HG03432 (cell line): ENCODE results near the gene TYK2.
"Not testable (repeated sequence)": the region's sequence is repeated elsewhere in the genome, so short reads cannot be mapped to it uniquely, and the experiment has no call there.

Source experiments
- ATAC-seq: cut with Tn5 transposase; IDR thresholded peaks from one replicate; pipeline ENCODE4 v1.9.1; 2021; ENCODE audit warnings: mild to moderate bottlenecking, moderate library complexity; ENCODE audit not compliant: unreplicated experiment

Gene TYK2

GRCh38 chr19:10378124-10378523 lies 2.2 kb downstream of the TYK2 start:
- ATAC-seq = no peak

GRCh38 chr19:10377140-10377640 lies 3.2 kb downstream of the TYK2 start:
- not testable (repeated sequence) for ATAC-seq

- no peak for ATAC-seq
Observed at GRCh38 chr19:10374931-10375330, 5.4 kb downstream of the TYK2 start.

GRCh38 chr19:10372690-10373089 lies 7.7 kb downstream of the TYK2 start:
- ATAC-seq = no peak

GRCh38 chr19:10368101-10368803 lies 12.1 kb downstream of the TYK2 start:
- no peak for ATAC-seq

GRCh38 chr19:10366950-10367512 lies 13.3 kb downstream of the TYK2 start:
- not testable (repeated sequence) for ATAC-seq

- ATAC-seq = no peak
Observed at GRCh38 chr19:10365518-10365917, 14.9 kb downstream of the TYK2 start.

GRCh38 chr19:10364644-10365043 lies 15.7 kb downstream of the TYK2 start:
- no peak for ATAC-seq

- ATAC-seq = no peak
Observed at GRCh38 chr19:10363789-10364281, 16.5 kb downstream of the TYK2 start.

GRCh38 chr19:10362259-10362658 lies 18.1 kb downstream of the TYK2 start:
- ATAC-seq = no peak

GRCh38 chr19:10361569-10362011 lies 18.8 kb downstream of the TYK2 start:
- no peak for ATAC-seq

GRCh38 chr19:10356431-10356830 lies 23.9 kb downstream of the TYK2 start:
- ATAC-seq = no peak

GRCh38 chr19:10353793-10354391 lies 26.5 kb downstream of the TYK2 start:
- no peak for ATAC-seq

GRCh38 chr19:10352764-10353671 lies 27.4 kb downstream of the TYK2 start:
- no peak for ATAC-seq

- ATAC-seq = no peak
Observed at GRCh38 chr19:10346509-10346908, 33.9 kb downstream of the TYK2 start.

GRCh38 chr19:10344780-10345179 lies 35.6 kb downstream of the TYK2 start:
- no peak for ATAC-seq

GRCh38 chr19:10343495-10343894 lies 36.9 kb downstream of the TYK2 start:
- ATAC-seq = no peak

GRCh38 chr19:10339977-10340376 lies 40.4 kb downstream of the TYK2 start:
- ATAC-seq = no peak

- ATAC-seq = peak; percentile 69
Observed at GRCh38 chr19:10339380-10339960, 40.9 kb downstream of the TYK2 start, which contains the start of gene ICAM3. TSS of gene ICAM3 (minus strand) at chr19:10339624. CDS start at chr19:10339614, 10 bp downstream.

- no peak for ATAC-seq
Observed at GRCh38 chr19:10338940-10339339, 41.4 kb downstream of the TYK2 start.
